Retinal pigment epithelial cell (primary cell): ENCODE results near the gene MUSK.

Experiments used
- DNase-seq: peaks from one replicate; pipeline ENCODE4 v3.0.0-alpha.2; 2010; ENCODE audit warnings: low read depth
- H3K4me3 ChIP-seq: 2 replicates; pipeline ENCODE4 v1.5.1; 2011; ENCODE audit warnings: mild to moderate bottlenecking, low read length, control low read depth, moderate library complexity
- TF ChIP-seq, protein P1 (sequence below): conservative IDR thresholded peaks from 2 replicates; pipeline ENCODE4 v1.5.1; 2011; ENCODE audit warnings: low read depth, low read length, control low read depth, inconsistent platforms

The MUSK gene

DNA sequence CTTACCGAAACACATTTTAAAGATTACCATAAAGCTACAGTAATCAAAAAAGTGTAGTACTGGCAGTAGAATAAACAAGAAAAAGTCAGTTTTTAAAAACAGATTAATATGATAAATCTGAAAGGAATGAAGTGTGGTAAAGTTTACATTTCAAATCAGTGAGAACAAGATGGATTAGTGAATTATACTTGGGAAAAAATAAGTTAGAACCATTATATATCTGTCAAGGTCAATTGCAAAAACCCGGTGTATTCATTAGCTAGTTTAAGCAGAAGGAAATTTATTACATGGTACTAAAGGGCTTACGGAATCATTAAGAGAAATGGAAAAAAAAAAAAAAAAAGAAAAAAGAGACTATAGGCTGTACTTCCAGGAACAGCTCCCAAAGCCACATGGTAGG, 164.3 kb downstream of the MUSK start:
- DNase-seq = peak; percentile 45

DNA sequence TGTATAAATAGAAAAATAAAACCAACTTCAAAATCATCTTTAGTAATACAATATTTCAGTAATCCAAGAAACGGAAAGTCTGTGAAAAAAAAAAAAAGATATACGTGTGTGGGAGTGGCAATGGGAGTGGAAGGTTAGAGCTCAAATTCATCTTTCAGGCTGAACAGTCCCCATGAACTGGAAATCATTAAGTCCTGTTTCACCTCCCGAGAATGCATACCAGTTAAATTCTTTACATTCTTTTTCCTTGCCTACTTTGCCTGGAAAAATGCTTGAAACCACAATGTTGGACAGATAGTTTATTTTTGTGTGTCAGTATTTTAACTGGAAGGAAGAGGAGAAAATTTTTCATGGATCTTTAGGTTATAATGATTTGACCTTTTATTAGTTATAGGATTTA, 166.8 kb downstream of the MUSK start:
- no peak overlapping the region for H3K4me3 ChIP-seq
- TF ChIP-seq, protein P1, sequence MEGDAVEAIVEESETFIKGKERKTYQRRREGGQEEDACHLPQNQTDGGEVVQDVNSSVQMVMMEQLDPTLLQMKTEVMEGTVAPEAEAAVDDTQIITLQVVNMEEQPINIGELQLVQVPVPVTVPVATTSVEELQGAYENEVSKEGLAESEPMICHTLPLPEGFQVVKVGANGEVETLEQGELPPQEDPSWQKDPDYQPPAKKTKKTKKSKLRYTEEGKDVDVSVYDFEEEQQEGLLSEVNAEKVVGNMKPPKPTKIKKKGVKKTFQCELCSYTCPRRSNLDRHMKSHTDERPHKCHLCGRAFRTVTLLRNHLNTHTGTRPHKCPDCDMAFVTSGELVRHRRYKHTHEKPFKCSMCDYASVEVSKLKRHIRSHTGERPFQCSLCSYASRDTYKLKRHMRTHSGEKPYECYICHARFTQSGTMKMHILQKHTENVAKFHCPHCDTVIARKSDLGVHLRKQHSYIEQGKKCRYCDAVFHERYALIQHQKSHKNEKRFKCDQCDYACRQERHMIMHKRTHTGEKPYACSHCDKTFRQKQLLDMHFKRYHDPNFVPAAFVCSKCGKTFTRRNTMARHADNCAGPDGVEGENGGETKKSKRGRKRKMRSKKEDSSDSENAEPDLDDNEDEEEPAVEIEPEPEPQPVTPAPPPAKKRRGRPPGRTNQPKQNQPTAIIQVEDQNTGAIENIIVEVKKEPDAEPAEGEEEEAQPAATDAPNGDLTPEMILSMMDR = no peak
- DNase-seq = peak; percentile 67

More for the DNA sequence above, 164.3 kb downstream of the MUSK start:
- H3K4me3 ChIP-seq = no peak overlapping the region
- TF ChIP-seq, protein P1 = no peak

DNA sequence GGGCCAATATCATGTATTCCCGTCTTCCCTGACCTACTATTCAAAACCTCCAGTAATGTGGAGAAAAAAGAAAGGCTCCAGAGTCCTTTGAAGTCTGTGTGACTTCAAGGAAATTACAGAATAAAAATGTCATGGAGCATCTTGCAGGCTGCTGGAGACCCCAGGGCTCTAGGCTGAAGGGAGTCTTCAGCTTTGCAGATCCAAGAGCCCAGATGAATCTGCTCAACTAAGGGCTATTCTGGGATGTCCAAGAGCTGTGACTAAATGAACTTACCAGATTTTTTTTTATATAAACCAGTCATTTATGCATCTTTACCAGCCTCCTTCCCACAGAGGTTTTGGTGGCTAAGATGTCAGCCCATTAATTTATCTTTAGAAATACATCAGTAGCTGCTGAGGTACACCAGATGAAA, 167.3 kb downstream of the MUSK start:
- no peak overlapping the region for H3K4me3 ChIP-seq
- no peak for DNase-seq
- TF ChIP-seq, protein P1 = no peak

DNA sequence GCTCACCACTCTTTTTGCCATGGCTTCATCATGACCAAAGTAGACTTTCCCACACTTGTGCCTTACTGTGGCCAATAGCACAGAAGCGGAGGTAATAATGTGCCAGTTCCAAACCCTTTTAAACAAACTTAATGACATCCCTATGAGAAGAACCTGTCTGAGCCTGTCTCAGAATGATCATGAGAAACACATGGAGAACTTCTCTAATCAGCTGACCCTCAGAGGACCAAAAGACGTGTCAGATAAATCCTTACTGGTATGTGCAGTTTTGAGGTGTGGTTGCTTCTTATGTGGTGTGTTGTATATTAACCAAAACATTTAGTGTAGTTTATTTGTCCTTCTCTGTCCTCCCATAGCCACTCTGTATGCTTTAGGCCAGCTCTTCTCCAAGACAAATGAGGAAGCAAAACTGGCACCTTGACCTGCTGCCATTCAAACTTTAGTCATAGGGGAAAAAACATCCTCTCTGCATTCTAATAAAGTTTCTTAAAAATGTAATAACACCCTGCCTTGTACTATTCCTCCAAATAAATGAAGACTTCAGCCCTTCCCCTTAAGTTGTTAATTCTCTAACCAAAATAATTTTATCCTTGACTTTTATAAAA, 168.9 kb downstream of the MUSK start:
- TF ChIP-seq, protein P1 = no peak
- no peak for DNase-seq
- H3K4me3 ChIP-seq = no peak overlapping the region

DNA sequence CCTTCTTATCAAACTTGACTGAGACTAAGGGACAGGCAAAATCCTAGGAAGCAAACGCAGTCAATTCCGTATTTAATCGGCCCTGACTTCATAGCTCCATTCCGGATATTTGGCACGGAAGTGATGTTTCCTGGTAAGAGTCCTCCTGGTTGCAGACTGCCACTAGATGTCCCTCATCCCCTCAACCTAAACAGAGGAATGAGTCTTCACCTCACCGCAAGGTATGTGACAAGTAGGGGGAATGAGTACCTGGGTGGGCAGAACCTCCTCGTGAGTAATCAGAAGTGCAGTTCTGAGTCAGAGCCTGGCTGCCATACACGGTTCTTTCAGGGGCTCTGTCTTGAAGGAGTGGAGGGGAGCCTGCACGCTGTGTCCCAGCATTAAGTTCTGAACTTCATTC, 173.6 kb downstream of the MUSK start:
- TF ChIP-seq, protein P1 = no peak
- no peak overlapping the region for H3K4me3 ChIP-seq
- DNase-seq = no peak

DNA sequence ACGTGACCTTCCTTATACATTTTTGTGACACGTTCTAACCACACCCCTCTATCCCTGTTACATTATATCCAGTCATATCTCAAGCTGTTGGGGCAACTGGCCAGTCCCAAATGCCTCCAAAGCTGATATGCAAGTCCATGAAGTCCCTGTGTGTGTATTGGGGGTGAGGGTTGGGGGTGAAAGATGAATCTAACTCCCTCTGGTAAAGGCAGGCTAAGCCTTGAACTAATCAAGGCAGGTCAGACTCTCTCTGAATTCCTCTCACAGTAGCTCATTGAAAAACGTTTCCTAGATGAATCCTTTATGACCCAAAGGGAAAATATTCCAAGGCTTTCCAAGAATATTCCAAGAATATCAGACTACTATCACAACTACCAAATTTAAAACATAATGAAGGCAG, 174.4 kb downstream of the MUSK start:
- no peak for DNase-seq
- no peak overlapping the region for H3K4me3 ChIP-seq
- TF ChIP-seq, protein P1 = no peak

DNA sequence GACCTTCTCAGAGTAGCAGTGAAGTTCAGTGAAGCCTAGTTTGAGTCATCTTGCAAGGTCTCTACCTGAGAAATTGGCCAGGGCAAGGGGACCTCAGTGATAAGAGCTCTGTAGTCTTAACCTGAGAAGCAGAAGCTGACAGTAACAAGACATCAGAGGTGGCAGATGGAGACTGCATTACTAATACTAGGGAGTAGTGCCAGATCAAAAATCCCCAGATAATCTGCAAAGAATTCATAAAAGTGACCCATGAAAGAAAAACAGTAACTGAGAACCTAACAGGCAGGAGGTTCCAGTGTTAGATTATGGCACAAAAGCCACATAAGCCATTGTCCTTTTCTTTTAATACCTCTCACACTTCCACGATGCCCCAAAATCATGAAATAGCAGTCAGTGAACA, 175.5 kb downstream of the MUSK start:
- no peak for DNase-seq
- H3K4me3 ChIP-seq = no peak overlapping the region
- TF ChIP-seq, protein P1 = no peak
